ENCODE measurements around the gene R3HDM2. TPM values are rescaled to one million over a fixed set of nuclear protein-coding genes. Genes with fewer than 3 reads are reported as not detected.

The R3HDM2 gene
- total RNA-seq, 1 donor from 2014 or later, result 19.2 TPM

- peak overlapping the region; percentile 12 for H3K27ac Mint-ChIP-seq (ENCODE audit: unreplicated experiment)
- peaks cover 35% of the 10 kb centered on the region for H3K27me3 Mint-ChIP-seq (ENCODE audit: low read depth, unreplicated experiment)
These were observed 215.2 kb downstream of the R3HDM2 start for GRCh38 chr12:57215668-57216013.

DNA sequence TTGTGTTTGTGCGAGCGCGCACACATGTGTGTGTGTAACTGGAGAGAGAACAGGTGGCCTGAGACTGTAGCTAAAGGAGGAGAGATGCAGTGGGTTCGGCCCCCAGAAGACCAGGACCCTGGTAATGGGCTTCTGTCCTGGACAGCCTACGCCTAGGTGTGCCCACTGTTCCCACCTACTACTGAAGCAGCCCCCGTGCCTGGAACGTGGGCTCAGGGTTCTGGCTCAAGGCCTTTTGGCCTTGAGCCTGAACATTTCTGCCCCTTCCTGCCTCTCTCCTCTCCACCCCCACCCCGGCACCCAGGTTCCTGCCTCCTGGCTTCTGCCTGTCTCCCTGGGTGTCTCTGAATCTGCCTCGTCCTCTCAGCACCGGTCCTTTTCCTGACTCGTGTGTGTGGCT is 215.8 kb downstream of the R3HDM2 start:
- Mint-ChIP-seq H3K36me3 (ENCODE audit: low read depth, unreplicated experiment) (peaks cover 11% of the 10 kb centered on the region), H3K4me3 (ENCODE audit: unreplicated experiment) (peak overlapping the region; percentile 70), H3K27me3 (ENCODE audit: low read depth, unreplicated experiment) (peaks cover 33% of the 10 kb centered on the region), H3K4me1 (ENCODE audit: low read depth, unreplicated experiment) (peaks cover 40% of the 10 kb centered on the region), H3K27ac (ENCODE audit: unreplicated experiment) (peak overlapping the region; percentile 12), H3K9me3 (ENCODE audit: unreplicated experiment) (no peaks in the 10 kb centered on the region)
- H3K4me2 ChIP-seq (ENCODE audit: low read length), result no peak overlapping the region
- no peak overlapping the region for H3K4me3 ChIP-seq (ENCODE audit: insufficient read depth, low read depth, low read length)
- peaks cover 45% of the 10 kb centered on the region for H3K27me3 ChIP-seq (ENCODE audit: insufficient read depth, low read length)
- no peaks in the 10 kb centered on the region for H3K79me2 ChIP-seq (ENCODE audit: insufficient read depth, low read length)
- no peak overlapping the region for H3K27ac ChIP-seq (ENCODE audit: low read depth, low read length)
- H4K20me1 ChIP-seq (ENCODE audit: insufficient read depth, low read length), result peaks cover 77% of the 10 kb centered on the region
- FAIRE-seq, result no peak
- no peak for TF ChIP-seq EZH2 (IDR thresholded peaks at IDR 0.05; ENCODE audit: insufficient read depth, low read length)
- TF ChIP-seq, protein P1, sequence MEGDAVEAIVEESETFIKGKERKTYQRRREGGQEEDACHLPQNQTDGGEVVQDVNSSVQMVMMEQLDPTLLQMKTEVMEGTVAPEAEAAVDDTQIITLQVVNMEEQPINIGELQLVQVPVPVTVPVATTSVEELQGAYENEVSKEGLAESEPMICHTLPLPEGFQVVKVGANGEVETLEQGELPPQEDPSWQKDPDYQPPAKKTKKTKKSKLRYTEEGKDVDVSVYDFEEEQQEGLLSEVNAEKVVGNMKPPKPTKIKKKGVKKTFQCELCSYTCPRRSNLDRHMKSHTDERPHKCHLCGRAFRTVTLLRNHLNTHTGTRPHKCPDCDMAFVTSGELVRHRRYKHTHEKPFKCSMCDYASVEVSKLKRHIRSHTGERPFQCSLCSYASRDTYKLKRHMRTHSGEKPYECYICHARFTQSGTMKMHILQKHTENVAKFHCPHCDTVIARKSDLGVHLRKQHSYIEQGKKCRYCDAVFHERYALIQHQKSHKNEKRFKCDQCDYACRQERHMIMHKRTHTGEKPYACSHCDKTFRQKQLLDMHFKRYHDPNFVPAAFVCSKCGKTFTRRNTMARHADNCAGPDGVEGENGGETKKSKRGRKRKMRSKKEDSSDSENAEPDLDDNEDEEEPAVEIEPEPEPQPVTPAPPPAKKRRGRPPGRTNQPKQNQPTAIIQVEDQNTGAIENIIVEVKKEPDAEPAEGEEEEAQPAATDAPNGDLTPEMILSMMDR (IDR thresholded peaks at IDR 0.05; ENCODE audit: insufficient read depth, low read depth, low read length), result no peak
- no peak overlapping the region for H2AFZ ChIP-seq (ENCODE audit: low read depth, low read length)
- H3K9ac ChIP-seq (ENCODE audit: low read length), result no peak overlapping the region
- H3K9me3 ChIP-seq (ENCODE audit: insufficient read depth, low read depth, low read length), result peaks cover 3% of the 10 kb centered on the region
- H3K4me1 ChIP-seq (ENCODE audit: insufficient read depth, low read length), result peaks cover 11% of the 10 kb centered on the region
- H3K36me3 ChIP-seq (ENCODE audit: insufficient read depth, low read length), result no peaks in the 10 kb centered on the region
- no peak for DNase-seq (ENCODE audit: low read depth)

More at GRCh38 chr12:57215668-57216013, 215.2 kb downstream of the R3HDM2 start:
- Histone ChIP-seq H3K36me3 (ENCODE audit: insufficient read depth, low read length) (no peaks in the 10 kb centered on the region), H4K20me1 (ENCODE audit: insufficient read depth, low read length) (peaks cover 74% of the 10 kb centered on the region), H3K4me3 (ENCODE audit: insufficient read depth, low read depth, low read length) (no peak overlapping the region), H3K27ac (ENCODE audit: low read depth, low read length) (no peak overlapping the region), H3K79me2 (ENCODE audit: insufficient read depth, low read length) (no peaks in the 10 kb centered on the region), H2AFZ (ENCODE audit: low read depth, low read length) (no peak overlapping the region), H3K4me2 (ENCODE audit: low read length) (peak overlapping the region; percentile 84), H3K9ac (ENCODE audit: low read length) (no peak overlapping the region), H3K4me1 (ENCODE audit: insufficient read depth, low read length) (peaks cover 11% of the 10 kb centered on the region), H3K9me3 (ENCODE audit: insufficient read depth, low read depth, low read length) (peaks cover 3% of the 10 kb centered on the region), H3K27me3 (ENCODE audit: insufficient read depth, low read length) (peaks cover 49% of the 10 kb centered on the region)
- H3K36me3 Mint-ChIP-seq (ENCODE audit: low read depth, unreplicated experiment), result peaks cover 9% of the 10 kb centered on the region
- FAIRE-seq (no peak), DNase-seq (ENCODE audit: low read depth) (no peak)
- no peaks in the 10 kb centered on the region for H3K9me3 Mint-ChIP-seq (ENCODE audit: unreplicated experiment)
- no peak for TF ChIP-seq EZH2 (IDR thresholded peaks at IDR 0.05; ENCODE audit: insufficient read depth, low read length)
- TF ChIP-seq, protein P1 (IDR thresholded peaks at IDR 0.05; ENCODE audit: insufficient read depth, low read depth, low read length), result no peak
- H3K4me3 Mint-ChIP-seq (ENCODE audit: unreplicated experiment), result peak overlapping the region; percentile 70
- peaks cover 40% of the 10 kb centered on the region for H3K4me1 Mint-ChIP-seq (ENCODE audit: low read depth, unreplicated experiment)

DNA sequence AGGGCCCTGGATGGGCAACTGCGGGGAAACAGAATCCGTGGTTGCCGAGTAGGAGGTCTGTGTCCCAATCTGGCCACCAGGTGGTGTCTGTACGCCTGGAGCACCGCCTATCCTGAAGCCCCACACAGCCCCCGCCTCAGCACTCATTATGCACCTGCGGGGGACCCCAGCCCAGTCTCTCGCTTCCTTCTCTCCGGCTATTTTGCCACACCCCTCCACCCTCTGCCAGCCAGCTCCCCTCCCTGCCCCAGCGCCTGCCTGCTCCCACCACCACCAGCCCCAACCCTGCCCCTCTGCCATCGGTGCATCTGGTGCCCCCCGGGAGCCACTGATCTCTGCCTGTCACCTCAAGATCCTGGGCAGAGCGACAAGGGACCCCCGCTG is 216.5 kb downstream of the R3HDM2 start:
- Histone ChIP-seq H3K9ac (ENCODE audit: low read length) (no peak overlapping the region), H3K79me2 (ENCODE audit: insufficient read depth, low read length) (no peaks in the 10 kb centered on the region), H3K4me1 (ENCODE audit: insufficient read depth, low read length) (peaks cover 11% of the 10 kb centered on the region), H3K27me3 (ENCODE audit: insufficient read depth, low read length) (peaks cover 39% of the 10 kb centered on the region), H3K9me3 (ENCODE audit: insufficient read depth, low read depth, low read length) (peaks cover 3% of the 10 kb centered on the region), H4K20me1 (ENCODE audit: insufficient read depth, low read length) (peaks cover 79% of the 10 kb centered on the region), H3K4me3 (ENCODE audit: insufficient read depth, low read depth, low read length) (no peak overlapping the region), H3K27ac (ENCODE audit: low read depth, low read length) (no peak overlapping the region), H2AFZ (ENCODE audit: low read depth, low read length) (no peak overlapping the region), H3K36me3 (ENCODE audit: insufficient read depth, low read length) (peaks cover 2% of the 10 kb centered on the region), H3K4me2 (ENCODE audit: low read length) (no peak overlapping the region)
- DNase-seq (ENCODE audit: low read depth) (no peak), FAIRE-seq (no peak)
- Mint-ChIP-seq H3K9me3 (ENCODE audit: unreplicated experiment) (no peaks in the 10 kb centered on the region), H3K27ac (ENCODE audit: unreplicated experiment) (peak overlapping the region; percentile 91), H3K4me3 (ENCODE audit: unreplicated experiment) (peak overlapping the region; percentile 45), H3K36me3 (ENCODE audit: low read depth, unreplicated experiment) (peaks cover 13% of the 10 kb centered on the region), H3K27me3 (ENCODE audit: low read depth, unreplicated experiment) (peaks cover 27% of the 10 kb centered on the region), H3K4me1 (ENCODE audit: low read depth, unreplicated experiment) (peaks cover 37% of the 10 kb centered on the region)
- TF ChIP-seq, protein P1 (IDR thresholded peaks at IDR 0.05; ENCODE audit: insufficient read depth, low read depth, low read length), result peak; percentile 55
- TF ChIP-seq EZH2 (IDR thresholded peaks at IDR 0.05; ENCODE audit: insufficient read depth, low read length), result no peak

All from astrocyte (in vitro differentiated cells and primary cell).